Stimulated activated CD4-positive, alpha-beta T cell treated with anti-CD3 and anti-CD28 coated beads, Interleukin-2, amount 100 ng/mL, for 4 hours (primary cell): ENCODE data around the gene ACBD6.
"Not testable (repeated sequence)": the region's sequence is repeated elsewhere in the genome, so short reads cannot be mapped to it uniquely, and the experiment has no call there.

ENCODE experiments used
- DNase-seq: peaks from one replicate; pipeline ENCODE4 v3.0.0-alpha.2; 2020; ENCODE audit warnings: low read depth

The ACBD6 gene

DNA sequence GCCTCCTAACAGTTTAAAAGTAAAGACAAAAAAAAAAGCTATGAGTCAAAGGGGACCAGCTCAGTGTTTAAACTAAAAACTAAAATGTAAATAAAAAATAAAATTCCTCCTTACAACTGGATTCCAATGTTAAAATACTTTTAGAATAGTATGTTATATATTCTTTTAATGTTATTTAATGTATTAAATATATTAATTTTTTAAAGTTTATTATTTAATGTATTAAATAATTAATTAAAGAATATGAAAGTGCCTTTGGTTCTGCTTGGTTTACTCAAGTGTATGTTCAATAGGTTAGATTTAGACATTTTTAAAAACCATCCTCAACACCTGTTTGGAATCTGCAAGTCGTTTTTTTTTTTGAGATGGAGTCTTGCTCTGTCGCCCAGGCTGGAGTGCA, 13.1 kb downstream of the ACBD6 start:
- no peak for DNase-seq

GRCh38 chr1:180488661-180489060, 13.7 kb downstream of the ACBD6 start:
- DNase-seq, result no peak

- DNase-seq, result no peak
Observed at GRCh38 chr1:180486092-180486491, 16.3 kb downstream of the ACBD6 start.

- no peak for DNase-seq
Observed at GRCh38 chr1:180484490-180484889, 17.9 kb downstream of the ACBD6 start.

GRCh38 chr1:180482425-180483275, 19.7 kb downstream of the ACBD6 start:
- no peak for DNase-seq

GRCh38 chr1:180470031-180470430, 32.3 kb downstream of the ACBD6 start:
- DNase-seq, result no peak

DNA sequence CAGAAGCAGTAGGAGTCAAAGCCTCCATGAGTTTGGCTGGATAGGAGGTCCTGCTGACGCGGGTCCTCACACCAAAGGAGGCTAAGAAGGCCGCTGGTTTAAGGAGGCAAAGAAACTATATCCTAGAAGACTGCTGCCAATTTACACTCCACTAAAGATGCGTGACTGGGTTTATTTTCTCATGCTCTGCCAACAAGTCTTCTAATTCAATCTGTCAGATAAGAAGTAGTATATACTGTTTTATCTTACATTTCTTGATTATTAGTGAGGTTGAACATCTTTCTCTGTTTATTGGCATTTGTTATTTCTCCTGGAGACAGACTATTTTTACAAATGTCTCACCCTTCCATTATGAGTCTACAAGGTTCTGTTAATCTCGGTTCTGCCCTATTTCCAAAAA, 34.1 kb downstream of the ACBD6 start:
- DNase-seq, result no peak

DNA sequence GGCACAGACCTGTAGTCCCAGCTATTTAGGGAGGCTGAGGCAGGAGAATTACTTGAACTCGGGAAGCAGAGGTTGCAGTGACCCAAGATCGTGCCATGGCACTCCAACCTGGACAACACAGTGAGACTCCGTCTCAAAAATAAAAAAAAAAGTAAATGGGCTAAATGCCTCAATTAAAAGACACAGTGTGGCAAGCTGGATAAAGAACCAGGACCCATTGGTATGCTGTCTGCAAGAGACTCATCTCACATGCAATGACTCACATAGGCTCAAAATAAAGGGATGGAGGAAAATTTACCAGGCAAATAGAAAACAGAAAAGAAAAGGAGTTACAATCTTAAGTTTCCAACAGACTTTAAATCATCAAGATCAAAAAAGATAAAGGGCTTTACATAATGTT, 40.3 kb downstream of the ACBD6 start:
- no peak for DNase-seq

- not testable (repeated sequence) for DNase-seq
Observed at GRCh38 chr1:180461682-180462081, 40.7 kb downstream of the ACBD6 start.

DNA sequence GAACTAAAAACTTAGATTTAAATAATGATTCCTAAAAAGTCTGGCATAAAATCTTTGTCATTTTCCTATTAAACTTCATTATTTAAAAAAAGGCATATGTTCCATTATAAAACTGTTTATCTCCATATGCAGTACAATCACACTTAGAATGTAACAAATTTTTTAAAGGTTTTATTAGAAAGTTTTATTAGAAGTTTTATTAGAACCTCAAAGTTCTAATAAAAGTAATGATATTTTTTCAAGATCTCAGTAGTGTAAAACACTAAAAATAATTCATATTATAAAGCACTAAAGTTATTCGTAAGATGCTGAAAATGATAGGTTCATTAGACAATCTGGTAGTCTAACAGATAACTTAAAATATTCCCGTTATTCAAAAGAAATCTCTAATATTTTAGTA, 43.6 kb downstream of the ACBD6 start:
- no peak for DNase-seq

DNA sequence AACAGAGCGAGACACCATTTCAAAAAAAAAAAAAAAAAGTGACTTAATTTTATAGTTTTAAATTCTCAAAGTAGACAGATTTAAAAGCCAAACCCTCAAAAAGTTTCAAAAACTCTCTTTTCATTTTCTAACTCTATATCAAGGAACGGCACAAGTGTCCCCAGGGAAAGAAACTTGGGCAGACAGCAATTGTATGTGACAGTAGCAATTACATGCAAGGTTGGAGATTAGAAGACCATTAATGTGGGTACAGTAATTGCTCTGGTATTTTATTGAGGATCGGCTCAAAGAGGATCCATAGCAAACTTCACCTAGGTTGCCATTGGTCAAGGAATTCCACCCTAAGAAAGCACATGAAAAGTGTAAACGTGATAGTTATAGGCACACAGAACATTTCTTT, 46.2 kb downstream of the ACBD6 start:
- DNase-seq, result no peak

DNA sequence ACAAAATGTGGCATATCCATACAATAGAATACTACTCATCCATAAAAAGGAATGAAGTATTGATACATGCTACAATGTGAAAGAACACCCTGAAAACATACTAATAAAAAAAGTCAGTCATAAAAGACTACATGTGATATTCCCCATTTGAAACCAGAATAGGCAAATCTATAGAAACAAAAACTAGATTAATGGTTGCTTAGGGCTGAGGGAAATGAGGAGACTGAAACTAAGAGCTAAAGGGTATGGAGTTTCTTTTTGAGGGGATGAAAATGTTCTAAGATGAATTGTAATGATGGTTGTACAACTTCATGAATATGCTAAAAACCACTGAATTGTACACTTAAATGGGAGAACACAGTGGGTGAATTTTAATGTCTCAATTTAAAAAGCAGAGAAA, 50.9 kb downstream of the ACBD6 start:
- no peak for DNase-seq

DNA sequence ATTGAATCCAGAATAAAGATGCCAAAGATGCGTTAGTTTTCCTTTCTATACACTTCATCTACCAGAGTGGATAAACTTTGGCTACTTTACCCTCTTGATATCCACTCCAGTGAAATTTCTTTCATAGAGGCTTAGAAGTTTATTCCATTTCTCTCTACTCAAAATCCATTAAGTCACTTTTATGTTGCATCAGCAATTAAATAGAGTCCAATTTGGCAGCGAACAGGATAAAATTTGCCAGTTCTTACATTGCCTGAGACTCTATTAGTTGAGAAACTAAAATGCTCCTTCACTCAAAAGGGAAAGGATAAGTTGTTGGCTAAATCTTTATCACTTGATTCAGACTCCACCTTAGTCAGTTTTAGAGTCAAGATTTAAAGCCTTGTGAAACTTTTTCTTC, 57.9 kb downstream of the ACBD6 start:
- DNase-seq, result no peak

- no peak for DNase-seq
Observed at GRCh38 chr1:180440335-180440734, 62.0 kb downstream of the ACBD6 start.

GRCh38 chr1:180435566-180435965, 66.8 kb downstream of the ACBD6 start:
- no peak for DNase-seq

DNA sequence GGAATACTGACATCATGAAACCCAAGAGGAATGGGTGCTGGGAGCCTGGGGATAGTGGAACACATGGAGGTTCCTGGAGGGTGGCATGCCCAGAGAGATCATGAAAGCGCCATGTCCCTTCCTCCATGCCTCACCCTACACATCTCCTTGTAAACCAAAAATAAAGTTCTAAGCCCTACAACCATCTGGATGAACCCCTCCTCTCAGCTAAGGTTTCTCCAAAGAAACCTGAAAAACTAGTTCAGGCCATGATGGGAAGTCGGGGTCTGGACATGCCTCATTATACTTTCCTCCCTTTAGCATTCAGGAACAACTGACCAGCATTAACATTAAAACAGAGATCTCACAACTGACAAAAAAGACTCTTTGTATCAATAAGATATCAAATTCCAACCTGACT, 68.5 kb downstream of the ACBD6 start:
- DNase-seq, result no peak

DNA sequence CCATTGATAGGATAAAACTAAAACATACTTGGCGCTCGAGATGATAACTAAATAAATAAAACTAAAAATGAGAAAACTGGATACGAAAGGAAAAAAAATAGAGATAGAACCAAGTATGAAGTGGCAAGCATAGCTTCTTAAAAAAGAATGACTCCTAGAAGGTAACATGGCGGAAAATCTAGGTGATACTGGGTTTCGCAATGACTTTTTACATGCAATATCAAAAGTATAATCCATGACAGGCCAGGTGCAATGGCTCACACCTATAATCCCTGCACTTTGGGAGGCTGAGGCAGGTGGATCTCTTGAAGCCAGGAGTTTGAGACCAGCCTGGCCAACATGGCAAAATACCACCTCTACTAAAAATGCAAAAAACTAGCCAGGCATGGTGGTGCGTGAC, 70.7 kb downstream of the ACBD6 start:
- DNase-seq, result no peak

DNA sequence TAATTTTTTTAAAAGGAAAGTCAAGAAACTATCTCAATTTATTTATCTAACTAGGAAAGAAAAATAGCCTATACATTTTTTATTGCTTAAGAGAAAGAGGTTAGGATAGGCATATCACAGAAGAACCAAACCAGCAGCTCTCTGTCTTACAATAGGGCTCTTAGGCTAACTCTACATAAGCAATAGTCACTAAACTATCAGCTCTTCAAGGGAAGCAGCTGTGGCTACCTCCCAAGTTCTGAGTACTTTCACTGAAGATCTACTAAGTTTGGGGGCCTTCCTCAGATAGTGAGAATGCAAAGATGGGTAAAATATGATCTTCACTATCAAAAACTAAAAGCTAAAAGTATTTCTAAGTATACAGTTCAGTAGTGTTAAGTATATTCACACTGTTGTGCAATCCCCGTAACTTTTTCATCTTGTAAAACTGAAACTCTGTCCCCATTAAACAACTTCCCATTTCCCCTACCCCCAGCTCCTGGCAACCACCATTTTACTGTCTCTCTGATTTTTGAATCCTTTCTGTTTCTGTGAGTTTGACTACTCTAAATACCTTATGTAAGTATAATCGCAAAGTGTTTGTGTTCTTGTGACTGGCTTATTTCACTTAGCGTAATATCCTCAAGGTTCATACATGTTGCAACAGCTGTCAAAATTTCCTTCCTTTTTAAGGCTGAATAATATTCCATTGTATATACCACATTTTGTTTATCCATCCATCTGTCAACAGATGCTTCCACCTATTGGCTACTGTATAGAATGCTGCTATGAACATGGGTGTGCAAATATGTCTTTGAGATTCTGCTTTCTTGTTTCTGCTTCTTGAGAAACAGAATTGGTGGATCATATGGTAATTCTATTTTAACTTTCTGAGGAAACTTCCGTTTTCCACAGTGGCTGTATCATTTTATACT, 73.3 kb downstream of the ACBD6 start:
- DNase-seq, result no peak

DNA sequence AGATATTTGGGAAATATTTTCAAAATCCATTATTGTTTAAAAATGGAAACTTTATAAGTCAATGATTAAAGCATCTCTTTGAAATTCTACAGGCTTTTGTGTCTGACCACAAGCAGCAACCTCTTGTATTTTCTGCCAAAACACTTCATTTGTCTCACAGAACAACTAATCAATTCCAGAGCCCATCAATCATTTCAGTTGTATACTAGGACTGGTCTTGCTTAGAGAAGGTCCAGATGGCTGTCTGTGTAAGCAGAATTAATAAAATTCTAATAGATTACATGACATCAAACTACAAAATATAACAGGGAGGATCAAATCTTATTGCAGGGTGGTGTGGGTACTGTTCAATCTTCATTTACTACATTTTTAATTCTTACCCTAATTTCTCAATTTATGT, 76.4 kb downstream of the ACBD6 start:
- DNase-seq, result no peak

- no peak for DNase-seq
Observed at GRCh38 chr1:180424848-180425457, 77.4 kb downstream of the ACBD6 start.

GRCh38 chr1:180421614-180422013, 80.8 kb downstream of the ACBD6 start:
- DNase-seq, result no peak

DNA sequence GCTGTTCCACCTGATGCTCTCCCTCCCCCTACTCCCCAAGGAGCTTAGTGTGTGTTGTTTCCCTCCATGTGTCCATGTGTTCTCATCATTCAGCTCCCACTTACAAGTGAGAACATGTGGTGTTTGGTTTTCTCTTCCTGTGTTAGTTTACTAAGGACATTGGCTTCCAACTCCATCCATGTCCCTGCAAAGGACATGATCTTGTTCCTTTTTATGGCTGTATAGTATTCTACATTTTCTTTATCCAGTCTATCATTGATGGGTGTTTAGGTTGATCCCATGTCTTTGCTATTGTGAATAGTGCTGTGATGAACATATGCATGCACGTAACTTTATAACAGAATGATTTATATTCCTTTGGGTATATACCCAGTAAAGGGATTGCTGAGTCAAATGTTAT, 81.2 kb downstream of the ACBD6 start:
- DNase-seq, result not testable (repeated sequence)
